ENCODE results near the gene GRID1. TPM values are rescaled to one million over a fixed set of nuclear protein-coding genes. Genes with fewer than 3 reads are reported as not detected.
A peak's percentile ranks its signal among the peaks of the same experiment; 100 is the strongest.

GRID1 gene
- total RNA-seq, 1 experiment from 2014 or later = not detected

DNA sequence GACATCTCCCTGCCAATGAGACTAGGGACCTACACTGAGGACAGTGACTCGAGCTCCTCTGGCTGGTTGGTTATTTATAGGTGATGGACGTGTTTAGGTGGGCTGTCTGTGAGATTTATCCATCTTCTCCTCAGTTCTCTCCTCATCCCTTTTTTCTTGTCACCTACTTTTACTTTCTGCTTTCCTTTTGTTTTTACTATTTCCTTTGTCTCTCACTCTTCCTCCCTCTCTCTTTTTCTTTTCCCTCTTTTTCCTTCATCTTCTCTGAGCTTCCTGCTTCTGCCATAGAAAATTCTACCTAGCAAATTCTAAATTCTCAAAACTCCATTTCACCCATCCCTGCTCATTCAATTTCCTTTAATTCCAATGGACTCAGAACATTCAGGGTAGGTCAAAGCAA is 478.0 kb downstream of the GRID1 start:
- DNase-seq = no peak
- Mint-ChIP-seq H3K27ac (ENCODE audit: unreplicated experiment) (peak overlapping the region; percentile 69), H3K9me3 (ENCODE audit: low read depth, unreplicated experiment) (no peaks in the 10 kb centered on the region), H3K27me3 (ENCODE audit: unreplicated experiment) (no peaks in the 10 kb centered on the region), H3K36me3 (ENCODE audit: insufficient read depth, unreplicated experiment) (no peaks in the 10 kb centered on the region), H3K4me1 (ENCODE audit: low read depth, unreplicated experiment) (peaks cover 17% of the 10 kb centered on the region), H3K4me3 (ENCODE audit: low read depth, unreplicated experiment) (no peak overlapping the region)
- CTCF ChIA-PET = no interaction called here
- intact Hi-C loops (cut with micrococcal nuclease; ENCODE audit: unreplicated experiment) = no loop called here
- BruUV-seq (replicated peaks) = no TSS peak
- TF ChIP-seq, protein P1, sequence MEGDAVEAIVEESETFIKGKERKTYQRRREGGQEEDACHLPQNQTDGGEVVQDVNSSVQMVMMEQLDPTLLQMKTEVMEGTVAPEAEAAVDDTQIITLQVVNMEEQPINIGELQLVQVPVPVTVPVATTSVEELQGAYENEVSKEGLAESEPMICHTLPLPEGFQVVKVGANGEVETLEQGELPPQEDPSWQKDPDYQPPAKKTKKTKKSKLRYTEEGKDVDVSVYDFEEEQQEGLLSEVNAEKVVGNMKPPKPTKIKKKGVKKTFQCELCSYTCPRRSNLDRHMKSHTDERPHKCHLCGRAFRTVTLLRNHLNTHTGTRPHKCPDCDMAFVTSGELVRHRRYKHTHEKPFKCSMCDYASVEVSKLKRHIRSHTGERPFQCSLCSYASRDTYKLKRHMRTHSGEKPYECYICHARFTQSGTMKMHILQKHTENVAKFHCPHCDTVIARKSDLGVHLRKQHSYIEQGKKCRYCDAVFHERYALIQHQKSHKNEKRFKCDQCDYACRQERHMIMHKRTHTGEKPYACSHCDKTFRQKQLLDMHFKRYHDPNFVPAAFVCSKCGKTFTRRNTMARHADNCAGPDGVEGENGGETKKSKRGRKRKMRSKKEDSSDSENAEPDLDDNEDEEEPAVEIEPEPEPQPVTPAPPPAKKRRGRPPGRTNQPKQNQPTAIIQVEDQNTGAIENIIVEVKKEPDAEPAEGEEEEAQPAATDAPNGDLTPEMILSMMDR (IDR thresholded peaks at IDR 0.05; ENCODE audit: unreplicated experiment) = no peak

DNA sequence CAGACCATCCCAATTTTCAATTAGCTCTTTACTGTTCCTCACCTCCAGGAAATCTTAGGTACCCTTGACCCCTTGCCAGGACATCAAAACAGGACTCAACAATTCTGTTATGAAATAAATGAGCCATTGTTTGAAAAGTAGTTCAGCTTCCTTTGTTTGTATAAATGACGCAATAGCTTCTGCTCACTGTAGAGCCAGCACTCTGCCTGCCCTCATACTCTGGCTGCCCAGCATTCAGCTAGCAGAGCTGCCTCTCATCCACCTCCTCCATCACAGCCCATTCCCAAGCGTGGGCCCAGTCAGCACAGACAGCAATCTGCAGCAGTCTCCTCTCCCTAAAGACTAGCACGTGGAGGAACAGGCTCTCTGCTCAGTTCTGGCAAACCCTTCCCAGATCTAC is 478.6 kb downstream of the GRID1 start:
- DNase-seq = peak; percentile 21
- intact Hi-C loops (cut with micrococcal nuclease; ENCODE audit: unreplicated experiment) = no loop called here
- CTCF ChIA-PET = interaction anchor here (0.5 kb wide), 1 partner anchor 410 kb away, joined by 3 read pairs; no protein-coding TSS in a partner anchor
- peak overlapping the region; percentile 69 for H3K27ac Mint-ChIP-seq (ENCODE audit: unreplicated experiment)
- no peaks in the 10 kb centered on the region for H3K36me3 Mint-ChIP-seq (ENCODE audit: insufficient read depth, unreplicated experiment)
- H3K27me3 Mint-ChIP-seq (ENCODE audit: unreplicated experiment) = no peaks in the 10 kb centered on the region
- peaks cover 2% of the 10 kb centered on the region for H3K9me3 Mint-ChIP-seq (ENCODE audit: low read depth, unreplicated experiment)
- TF ChIP-seq, protein P1 (IDR thresholded peaks at IDR 0.05; ENCODE audit: unreplicated experiment) = no peak
- peaks cover 17% of the 10 kb centered on the region for H3K4me1 Mint-ChIP-seq (ENCODE audit: low read depth, unreplicated experiment)
- BruUV-seq (replicated peaks) = no TSS peak
- no peak overlapping the region for H3K4me3 Mint-ChIP-seq (ENCODE audit: low read depth, unreplicated experiment)

DNA sequence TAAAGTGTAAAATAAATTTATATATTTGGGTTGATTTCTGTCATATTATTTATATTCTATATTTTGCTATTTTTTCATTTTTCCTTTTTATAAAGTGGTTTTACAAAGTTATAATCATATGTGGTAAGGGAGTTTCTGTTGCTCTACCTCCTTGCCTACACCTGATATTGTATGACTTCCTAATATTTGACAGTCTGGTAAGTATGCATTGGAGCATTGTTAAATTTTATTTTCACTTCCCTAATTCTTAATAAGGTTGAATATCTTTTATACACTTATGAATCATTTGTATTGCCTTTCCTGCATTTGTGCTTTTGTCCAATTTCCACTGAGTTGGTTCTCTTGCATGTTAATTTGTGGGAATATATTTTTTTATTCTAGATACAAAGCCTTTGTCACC is 492.4 kb downstream of the GRID1 start:
- H3K27me3 Mint-ChIP-seq (ENCODE audit: unreplicated experiment) = peaks cover 11% of the 10 kb centered on the region
- H3K9me3 Mint-ChIP-seq (ENCODE audit: low read depth, unreplicated experiment) = peaks cover 2% of the 10 kb centered on the region
- no peak overlapping the region for H3K27ac Mint-ChIP-seq (ENCODE audit: unreplicated experiment)

DNA sequence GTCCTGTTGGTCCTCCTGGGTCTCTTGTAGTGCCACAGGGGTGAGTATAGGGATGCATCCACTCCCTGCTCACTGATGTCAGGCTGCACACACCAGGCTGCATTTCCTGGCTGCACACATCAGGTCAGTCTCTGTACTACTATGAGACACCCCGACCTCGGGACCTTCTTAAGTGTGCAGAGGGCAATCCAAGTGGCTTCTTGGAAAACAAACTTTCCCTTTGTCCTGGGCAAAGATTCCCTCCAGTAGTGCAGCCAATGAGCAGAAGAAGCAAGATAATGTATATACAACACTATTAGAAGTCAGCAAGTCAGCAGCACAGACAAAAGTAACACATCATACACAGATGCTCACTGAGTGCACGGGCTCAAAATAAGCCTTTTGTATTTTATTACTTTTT is 493.5 kb downstream of the GRID1 start:
- H3K4me3 Mint-ChIP-seq (ENCODE audit: low read depth, unreplicated experiment) = no peak overlapping the region
- peaks cover 2% of the 10 kb centered on the region for H3K9me3 Mint-ChIP-seq (ENCODE audit: low read depth, unreplicated experiment)
- H3K27ac Mint-ChIP-seq (ENCODE audit: unreplicated experiment) = no peak overlapping the region
- TF ChIP-seq, protein P1 (IDR thresholded peaks at IDR 0.05; ENCODE audit: unreplicated experiment) = no peak
- intact Hi-C loops (cut with micrococcal nuclease; ENCODE audit: unreplicated experiment) = no loop called here
- H3K36me3 Mint-ChIP-seq (ENCODE audit: insufficient read depth, unreplicated experiment) = no peaks in the 10 kb centered on the region
- no peaks in the 10 kb centered on the region for H3K4me1 Mint-ChIP-seq (ENCODE audit: low read depth, unreplicated experiment)
- peaks cover 11% of the 10 kb centered on the region for H3K27me3 Mint-ChIP-seq (ENCODE audit: unreplicated experiment)
- no TSS peak for BruUV-seq (replicated peaks)
- DNase-seq = no peak
- CTCF ChIA-PET = no interaction called here

More for the DNA sequence above, 492.4 kb downstream of the GRID1 start:
- no TSS peak for BruUV-seq (replicated peaks)
- Mint-ChIP-seq H3K36me3 (ENCODE audit: insufficient read depth, unreplicated experiment) (no peaks in the 10 kb centered on the region), H3K4me1 (ENCODE audit: low read depth, unreplicated experiment) (no peaks in the 10 kb centered on the region), H3K4me3 (ENCODE audit: low read depth, unreplicated experiment) (no peak overlapping the region)
- intact Hi-C loops (cut with micrococcal nuclease; ENCODE audit: unreplicated experiment) = no loop called here
- no peak for DNase-seq
- CTCF ChIA-PET = no interaction called here
- TF ChIP-seq, protein P1 (IDR thresholded peaks at IDR 0.05; ENCODE audit: unreplicated experiment) = no peak
